Subcutaneous adipose tissue (tissue), 4 donors: ENCODE measurements around the gene TMEM101. TPM values are rescaled to one million over a fixed set of nuclear protein-coding genes. Genes with fewer than 3 reads are reported as not detected.

ENCODE experiments used
- total RNA-seq, 4 donors: library from RNA; depleted of rRNA; stranded (reverse); fragments of >200 nt; gene quantifications; one replicate each; pipeline ENCODE4 v1.1.0, GENCODE V29; 2016
- TF ChIP-seq, protein P1 (sequence below): fragments of 450-650 bp; IDR thresholded peaks from one replicate; pipeline ENCODE4 v1.5.1; 2016; ENCODE audit warnings: low read depth, mild to moderate bottlenecking, control low read depth, antibody characterized with exemption, moderate library complexity

Gene TMEM101
- total RNA-seq, 4 donors from 2014 or later, result 13.5 to 28.4 (median 21.9) TPM

GRCh38 chr17:44049294-44050060 is 34.7 kb upstream of the TMEM101 start:
- TF ChIP-seq, protein P1, sequence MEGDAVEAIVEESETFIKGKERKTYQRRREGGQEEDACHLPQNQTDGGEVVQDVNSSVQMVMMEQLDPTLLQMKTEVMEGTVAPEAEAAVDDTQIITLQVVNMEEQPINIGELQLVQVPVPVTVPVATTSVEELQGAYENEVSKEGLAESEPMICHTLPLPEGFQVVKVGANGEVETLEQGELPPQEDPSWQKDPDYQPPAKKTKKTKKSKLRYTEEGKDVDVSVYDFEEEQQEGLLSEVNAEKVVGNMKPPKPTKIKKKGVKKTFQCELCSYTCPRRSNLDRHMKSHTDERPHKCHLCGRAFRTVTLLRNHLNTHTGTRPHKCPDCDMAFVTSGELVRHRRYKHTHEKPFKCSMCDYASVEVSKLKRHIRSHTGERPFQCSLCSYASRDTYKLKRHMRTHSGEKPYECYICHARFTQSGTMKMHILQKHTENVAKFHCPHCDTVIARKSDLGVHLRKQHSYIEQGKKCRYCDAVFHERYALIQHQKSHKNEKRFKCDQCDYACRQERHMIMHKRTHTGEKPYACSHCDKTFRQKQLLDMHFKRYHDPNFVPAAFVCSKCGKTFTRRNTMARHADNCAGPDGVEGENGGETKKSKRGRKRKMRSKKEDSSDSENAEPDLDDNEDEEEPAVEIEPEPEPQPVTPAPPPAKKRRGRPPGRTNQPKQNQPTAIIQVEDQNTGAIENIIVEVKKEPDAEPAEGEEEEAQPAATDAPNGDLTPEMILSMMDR, result no peak

DNA sequence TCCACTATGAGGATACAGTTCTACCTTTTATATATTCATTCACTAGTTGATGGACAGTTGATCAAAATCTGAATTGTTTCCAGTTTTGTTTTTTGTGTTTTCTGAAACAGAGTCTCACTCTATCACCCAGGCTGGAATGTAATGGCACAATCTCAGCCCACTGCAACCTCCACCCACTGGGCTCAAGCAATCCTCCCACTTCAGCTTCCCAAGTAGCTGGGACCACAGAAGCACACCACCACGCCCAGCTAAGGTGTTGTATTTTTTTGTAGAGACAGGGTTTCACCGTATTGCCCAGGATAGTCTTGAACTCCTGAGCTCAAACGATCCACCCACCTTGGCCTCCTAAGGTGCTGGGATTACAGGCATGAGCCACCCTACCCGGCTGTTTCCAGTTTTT is 30.7 kb upstream of the TMEM101 start:
- TF ChIP-seq, protein P1, result no peak

GRCh38 chr17:44044071-44044470 is 29.3 kb upstream of the TMEM101 start:
- TF ChIP-seq, protein P1, result no peak

DNA sequence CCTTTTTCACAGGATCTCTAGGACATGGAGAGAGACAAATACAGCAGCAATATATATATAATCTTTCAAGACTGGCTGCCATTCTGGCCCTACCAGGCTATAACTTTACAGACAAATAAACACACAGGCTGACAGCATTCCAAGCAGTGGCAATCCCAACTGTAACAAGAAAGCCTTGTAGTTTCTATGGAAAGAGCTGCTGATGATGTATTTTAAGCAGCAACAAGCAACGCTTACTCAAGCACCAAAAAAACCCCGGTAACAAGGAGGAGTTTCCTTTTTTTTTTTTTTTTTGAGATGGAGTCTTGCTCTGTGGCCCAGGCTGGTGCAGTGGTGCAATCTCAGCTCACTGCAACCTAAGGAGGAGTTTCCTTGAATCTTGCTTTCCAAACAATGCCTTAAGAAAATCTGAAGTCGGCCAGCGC is 28.5 kb upstream of the TMEM101 start:
- TF ChIP-seq, protein P1, result no peak

DNA sequence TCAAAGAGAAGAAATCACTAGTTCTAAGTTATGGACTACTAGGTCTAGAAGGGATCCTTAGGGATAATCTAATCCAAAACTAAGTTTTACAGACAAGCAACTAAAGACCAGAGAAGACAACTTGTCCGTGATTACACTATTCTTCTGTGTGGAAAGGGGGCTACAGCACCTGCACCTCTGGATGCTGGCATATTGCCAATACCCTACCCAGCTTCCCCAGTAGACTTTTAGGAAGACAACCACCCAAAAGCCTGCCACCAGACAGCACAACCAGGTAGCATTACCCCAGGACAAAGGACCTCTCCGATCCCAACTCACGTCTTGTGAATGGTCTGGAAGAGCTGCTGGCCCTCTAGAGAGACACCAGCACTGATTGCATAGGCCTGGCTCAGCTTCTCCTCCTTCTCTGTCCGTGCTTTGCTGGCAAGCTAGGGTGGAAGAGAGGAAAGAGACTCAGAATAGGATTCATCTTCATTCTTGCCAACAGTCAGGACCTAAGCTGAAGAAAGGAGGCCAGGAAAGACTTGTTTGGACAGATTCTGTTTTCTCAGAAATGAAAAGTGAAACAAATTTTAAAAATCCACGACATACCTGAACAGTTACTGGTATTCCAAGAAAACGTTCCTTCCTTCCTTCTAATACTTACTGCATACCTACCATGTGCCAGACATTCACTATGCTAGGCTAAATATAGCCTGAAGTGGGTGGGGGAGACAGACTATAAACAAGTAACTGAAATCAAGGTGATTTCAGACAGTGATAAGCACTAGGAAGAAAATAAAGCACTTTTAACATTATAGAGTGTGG is 25.3 kb upstream of the TMEM101 start:
- TF ChIP-seq, protein P1, result no peak

DNA sequence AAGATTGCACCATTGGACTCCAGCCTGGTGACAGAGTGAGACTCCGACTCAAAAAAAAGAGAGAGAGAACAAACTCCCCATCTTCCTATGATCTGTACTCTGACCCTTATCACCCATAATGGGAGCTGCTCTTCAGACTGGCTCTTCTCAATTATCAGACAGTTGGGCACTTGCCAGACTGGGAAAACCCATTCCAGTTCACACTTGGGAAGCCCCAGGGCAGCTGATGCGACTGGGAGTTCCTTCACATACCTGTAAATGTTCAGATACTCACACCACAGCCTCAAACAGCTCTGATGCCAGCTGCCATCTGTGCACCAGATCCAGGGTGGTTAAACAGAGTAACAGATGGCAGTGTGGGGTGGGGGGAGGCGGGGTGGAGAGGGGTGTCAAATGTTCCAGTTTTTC is 23.8 kb upstream of the TMEM101 start:
- TF ChIP-seq, protein P1, result no peak

- TF ChIP-seq, protein P1, result no peak
Measured at GRCh38 chr17:44037471-44037870, 22.7 kb upstream of the TMEM101 start.
